NCI-H2107 treated with DMSO at 0.1 percent for 48 hours (cell line): Measurements from ENCODE around the gene KRTAP5-2.

Experiments
- DNase-seq: peaks from one replicate; lab custom pipeline; 2025; ENCODE audit not compliant: unreplicated experiment; lab: John Stamatoyannopoulos, UW

Gene KRTAP5-2

DNA sequence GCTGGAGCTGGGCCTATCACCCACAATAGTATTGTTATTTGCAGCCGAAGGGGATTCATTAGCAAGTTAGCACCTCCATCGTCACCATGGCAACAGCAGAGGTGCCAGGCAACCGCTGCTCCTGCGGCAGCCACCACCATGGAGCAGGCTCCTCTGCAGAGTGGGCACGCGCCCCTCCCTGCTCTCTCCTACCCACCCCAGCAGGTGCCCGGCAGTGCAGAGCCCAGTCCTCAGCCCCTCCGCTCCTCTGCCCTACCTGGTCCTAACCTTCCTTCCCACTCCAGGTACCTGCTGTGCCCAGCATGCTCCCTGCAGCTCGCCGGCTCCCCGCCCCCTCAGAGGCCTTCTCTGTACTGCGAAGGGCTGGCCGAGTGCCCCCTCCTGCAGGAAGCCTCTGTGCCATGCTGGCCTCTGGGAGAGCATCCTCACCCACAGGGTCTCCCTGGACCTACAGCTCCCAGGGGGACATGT, 29.6 kb downstream of the KRTAP5-2 start:
- no peak for DNase-seq

GRCh38 chr11:1567721-1568100, 30.4 kb downstream of the KRTAP5-2 start:
- no peak for DNase-seq

- no peak for DNase-seq
These were observed 30.9 kb downstream of the KRTAP5-2 start for GRCh38 chr11:1567052-1567720.

DNA sequence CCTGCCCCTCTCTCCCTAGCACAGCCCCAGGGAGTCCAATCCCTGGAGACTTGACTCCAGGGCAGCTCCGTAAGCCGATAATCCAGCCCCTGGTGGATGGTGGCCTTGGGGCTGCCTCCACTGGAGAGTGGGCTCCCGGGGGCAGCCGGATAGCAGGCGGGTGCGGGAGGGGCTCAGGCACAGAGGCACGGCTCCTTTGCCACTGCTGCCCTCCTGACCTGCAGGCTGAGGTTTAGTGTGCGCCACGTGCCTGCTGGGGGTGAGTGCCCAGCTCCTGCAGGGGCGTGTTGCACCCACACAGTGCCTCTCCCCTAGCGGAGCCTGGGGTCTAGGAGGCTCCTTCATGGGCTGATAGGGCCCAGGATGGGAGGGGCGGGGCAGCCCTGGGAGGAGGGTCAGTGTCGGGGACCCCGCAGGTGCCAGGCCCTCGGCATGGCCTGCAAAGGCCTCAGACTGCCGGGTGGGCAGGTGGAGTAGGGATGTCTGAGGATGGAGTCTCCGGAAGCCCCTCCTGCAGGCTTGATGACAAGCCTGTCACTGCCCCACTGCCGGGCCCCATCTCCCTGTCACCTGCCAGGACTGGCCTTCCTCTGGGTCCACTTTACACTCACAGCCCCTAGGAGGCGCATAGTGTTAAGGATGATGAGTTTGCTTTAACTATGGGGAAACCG, 31.6 kb downstream of the KRTAP5-2 start:
- no peak for DNase-seq

GRCh38 chr11:1565904-1566247, 32.2 kb downstream of the KRTAP5-2 start:
- DNase-seq = no peak

DNA sequence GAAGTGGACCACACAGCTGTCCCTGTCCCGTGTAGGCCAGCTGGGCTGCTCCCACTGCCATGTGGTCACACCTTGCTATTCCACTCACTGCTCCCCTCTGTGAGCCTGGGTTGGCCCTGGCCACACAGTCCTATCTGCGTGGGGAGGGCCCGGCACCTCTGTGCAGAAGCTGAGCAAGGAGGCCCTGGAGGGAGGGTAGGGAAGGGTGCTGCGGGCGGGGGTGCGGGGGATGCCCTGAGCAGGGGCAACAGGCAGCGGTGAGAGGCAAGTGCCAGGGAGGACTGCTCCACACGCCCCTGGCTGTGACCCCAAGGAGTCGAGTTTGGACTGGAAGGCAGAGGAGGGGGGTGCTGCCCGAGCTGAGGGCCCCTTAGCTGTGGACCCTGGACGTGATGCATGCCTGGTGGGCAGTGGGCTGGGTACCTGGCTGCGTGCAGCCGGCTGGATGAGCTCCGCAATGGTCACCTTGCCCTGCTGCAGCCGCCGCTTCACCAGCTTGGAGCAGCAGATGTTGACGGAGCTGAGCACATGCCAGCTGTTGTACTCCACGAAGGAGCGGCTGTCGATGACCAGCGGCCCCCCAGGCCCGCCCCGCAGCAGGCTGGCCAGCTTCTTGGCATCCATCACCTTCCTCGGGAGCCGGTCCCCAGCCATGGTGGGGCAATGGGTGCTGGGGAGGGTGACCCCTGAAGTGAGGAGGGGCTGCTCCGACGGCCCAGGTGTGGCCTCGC, 32.8 kb downstream of the KRTAP5-2 start:
- no peak for DNase-seq

GRCh38 chr11:1564535-1565172, 33.4 kb downstream of the KRTAP5-2 start:
- DNase-seq = no peak

DNA sequence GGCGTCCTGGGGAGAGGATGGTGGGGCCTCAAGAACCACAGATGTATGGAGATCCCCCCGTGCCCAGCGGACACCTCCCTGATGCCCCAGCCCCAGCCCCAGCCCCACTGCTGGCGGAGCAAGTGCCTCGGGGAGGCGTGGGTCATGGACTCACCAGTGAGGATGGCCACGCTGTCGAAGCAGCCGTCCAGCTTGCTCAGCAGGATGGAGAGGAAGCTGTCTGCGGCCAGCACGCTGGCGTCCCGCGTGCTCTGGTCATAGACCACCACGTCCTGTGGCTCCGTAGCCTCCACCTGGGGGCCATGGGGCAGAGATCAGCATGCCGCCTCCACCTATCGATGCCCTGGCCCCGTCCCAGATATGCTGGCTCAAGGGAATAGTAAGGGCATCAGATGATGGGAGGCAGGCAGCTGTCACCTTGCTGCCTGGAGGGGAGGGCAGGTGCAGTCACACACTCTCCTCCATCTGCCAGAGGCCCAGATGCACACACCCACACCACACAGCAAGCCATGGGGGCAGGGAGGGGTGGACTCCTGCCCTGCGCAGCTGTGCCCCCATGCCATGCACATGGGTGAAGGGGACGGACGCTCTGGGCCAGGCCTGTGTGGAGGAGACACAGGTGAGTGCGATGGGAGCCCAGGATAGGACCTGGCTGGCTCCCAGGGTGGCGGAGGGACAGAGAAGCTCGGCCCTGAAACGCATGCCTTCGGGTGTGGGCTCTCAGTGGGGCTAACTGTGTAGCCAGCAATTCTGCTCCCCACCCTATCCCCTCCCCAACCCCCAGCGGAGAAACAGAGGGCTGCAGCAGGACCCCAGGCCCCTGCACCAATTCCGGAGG, 34.2 kb downstream of the KRTAP5-2 start:
- DNase-seq = no peak

DNA sequence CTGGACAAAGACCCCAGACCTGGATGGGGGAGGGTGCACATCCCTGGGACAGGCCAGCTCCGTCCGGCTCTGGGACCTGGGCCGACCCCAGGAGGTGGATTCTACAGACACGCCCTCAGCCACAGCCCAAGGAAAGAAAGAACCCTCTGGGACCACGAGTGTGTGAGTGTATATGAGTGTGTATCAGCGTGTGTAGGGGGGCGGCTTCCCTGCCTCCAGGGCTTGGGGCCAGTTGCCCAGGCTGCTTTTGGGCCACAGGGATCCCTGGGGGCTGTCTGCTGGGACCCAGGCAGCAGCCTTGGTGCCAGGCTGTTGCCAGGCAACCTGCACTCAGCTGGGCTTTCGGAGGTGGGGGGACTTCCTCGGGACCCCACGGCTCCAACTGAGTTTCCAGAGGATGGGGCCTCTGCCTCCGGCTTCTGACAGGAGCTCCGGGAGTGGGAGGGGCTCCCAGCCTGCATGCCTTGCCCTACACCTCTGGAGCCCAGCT, 34.9 kb downstream of the KRTAP5-2 start:
- DNase-seq = no peak

- no peak for DNase-seq
These were observed 35.5 kb downstream of the KRTAP5-2 start for GRCh38 chr11:1562469-1563148.

GRCh38 chr11:1561955-1562354, 36.1 kb downstream of the KRTAP5-2 start:
- DNase-seq = no peak

GRCh38 chr11:1561266-1561665, 36.8 kb downstream of the KRTAP5-2 start:
- no peak for DNase-seq

DNA sequence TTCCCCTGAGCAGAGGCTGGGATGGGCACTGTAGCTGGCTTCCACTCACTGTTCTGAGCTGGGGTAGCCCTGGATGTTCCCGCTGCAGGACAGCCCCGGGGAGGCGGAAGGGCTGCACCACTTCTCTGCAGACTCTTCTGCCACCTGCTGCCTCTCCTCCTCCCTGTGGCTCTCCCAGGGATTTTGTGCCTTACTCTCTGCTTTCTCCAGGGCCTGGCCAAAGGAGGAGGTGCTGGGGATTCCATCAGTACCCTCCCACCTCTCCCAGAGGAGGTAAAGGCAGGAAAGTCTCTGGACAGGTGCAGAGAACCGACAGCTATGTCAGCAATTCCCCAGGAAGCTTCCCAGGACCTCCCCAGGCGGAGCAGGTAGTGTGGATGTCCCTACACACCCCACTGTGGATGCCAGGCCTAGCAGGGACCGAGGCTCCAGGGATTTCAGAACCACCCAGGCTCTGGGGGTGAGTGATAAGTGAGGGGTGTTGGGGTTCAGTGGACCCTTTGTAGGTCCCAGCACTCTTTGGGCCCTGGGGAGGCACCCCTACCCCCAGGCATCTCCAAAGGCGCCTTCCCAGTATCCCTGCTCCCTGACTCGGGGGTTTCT, 37.3 kb downstream of the KRTAP5-2 start:
- no peak for DNase-seq

- no peak for DNase-seq
These were observed 38.0 kb downstream of the KRTAP5-2 start for GRCh38 chr11:1560002-1560648.

- peak; percentile 60 for DNase-seq
These were observed 38.8 kb downstream of the KRTAP5-2 start for GRCh38 chr11:1559111-1559951.

- no peak for DNase-seq
These were observed 39.4 kb downstream of the KRTAP5-2 start for GRCh38 chr11:1558775-1559110.

GRCh38 chr11:1557904-1558774, 40.0 kb downstream of the KRTAP5-2 start:
- no peak for DNase-seq
